CMK (cell line): ENCODE results near the gene MYO19.
"Not testable (repeated sequence)": the region's sequence is repeated elsewhere in the genome, so short reads cannot be mapped to it uniquely, and the experiment has no call there.

Experiments used
- DNase-seq: peaks from one replicate; pipeline ENCODE4 v3.0.0-alpha.2; 2010; ENCODE audit warnings: low read depth

MYO19 gene

DNA sequence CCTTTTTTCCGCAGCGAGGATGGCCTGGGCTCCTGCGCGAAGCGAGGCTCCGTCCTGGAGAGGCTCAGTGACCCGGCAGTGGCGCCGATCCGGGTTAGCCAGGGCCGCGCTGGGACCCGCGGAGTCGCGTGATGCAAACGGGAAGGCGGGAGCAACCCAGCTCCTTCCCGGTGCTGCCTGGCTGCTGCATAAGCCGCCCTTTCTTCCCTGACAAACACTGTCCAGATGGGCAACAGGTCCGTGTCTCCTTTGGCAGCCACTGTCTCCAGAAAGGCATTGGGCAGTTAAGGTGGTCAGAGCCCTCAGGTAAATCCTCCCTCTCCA is 69.9 kb downstream of the MYO19 start:
- DNase-seq: no peak

- peak; percentile 20 for DNase-seq
These were observed 70.5 kb downstream of the MYO19 start for GRCh38 chr17:36463916-36464764.

DNA sequence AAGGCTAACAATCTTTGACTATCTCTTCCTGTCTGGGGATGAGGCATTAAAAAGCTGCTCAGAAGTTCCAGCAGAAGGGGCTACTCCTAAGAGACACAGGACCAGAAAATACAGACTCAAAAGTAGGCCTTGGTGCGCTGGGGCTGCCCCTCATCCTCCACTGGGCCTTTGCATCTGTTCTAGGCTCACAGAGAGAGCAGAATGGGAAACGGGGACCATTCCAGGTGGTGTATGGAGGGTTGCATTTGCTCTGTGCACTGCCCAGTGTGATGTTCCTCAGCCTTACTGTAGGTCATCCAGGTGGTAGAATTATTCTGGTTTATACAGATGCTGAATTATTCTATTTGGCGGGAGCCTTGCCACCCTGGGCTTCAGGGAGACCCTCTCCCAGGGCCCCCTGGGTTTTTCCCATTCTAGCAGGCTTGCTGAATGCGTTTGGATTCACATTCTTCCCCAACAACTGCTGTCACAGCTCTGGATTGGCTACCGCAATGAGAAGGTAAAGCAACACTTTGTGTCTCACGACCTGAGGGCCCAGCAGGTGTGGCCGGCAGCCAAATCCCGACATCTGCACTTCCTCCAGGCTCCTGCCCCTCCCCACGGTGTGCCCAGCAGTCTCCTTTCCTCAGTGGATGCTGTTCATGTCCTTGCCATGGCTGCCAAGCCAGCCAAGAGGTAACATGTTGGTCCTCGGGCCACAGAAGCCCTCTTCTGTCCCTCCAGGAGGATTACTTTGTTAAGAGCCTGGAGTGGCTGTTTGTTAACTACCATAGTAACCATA is 73.1 kb downstream of the MYO19 start:
- DNase-seq: no peak

- DNase-seq: no peak
These were observed 74.3 kb downstream of the MYO19 start for GRCh38 chr17:36460265-36460937.

- no peak for DNase-seq
These were observed 75.1 kb downstream of the MYO19 start for GRCh38 chr17:36459601-36460000.

- no peak for DNase-seq
These were observed 75.6 kb downstream of the MYO19 start for GRCh38 chr17:36459045-36459444.

DNA sequence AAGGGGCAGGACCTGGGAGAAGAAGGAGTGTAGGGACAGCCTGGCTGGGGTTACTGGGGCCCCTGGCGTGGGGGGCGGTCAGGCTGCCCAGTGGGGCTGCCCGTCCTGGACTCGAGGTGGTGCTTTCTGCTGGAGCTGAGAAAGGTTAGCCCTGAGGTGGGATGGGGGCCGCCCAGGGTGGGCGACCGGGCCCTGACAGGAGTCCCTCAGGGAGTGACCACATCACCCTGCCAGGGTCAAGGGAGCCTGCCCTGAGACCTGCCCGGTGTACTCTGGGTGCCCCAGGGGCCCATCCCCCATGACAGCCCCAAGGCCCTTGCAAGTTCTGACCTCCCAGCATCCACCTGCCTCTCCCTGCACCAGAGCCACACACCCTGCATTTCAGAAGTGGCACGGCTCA is 77.0 kb downstream of the MYO19 start:
- DNase-seq: not testable (repeated sequence)

GRCh38 chr17:36452888-36453287 is 81.8 kb downstream of the MYO19 start:
- not testable (repeated sequence) for DNase-seq

- DNase-seq: not testable (repeated sequence)
These were observed 84.7 kb downstream of the MYO19 start for GRCh38 chr17:36449997-36450396.
